HepG2 (cell line): ENCODE measurements around the gene B3GNT9. TPM values are rescaled to one million over a fixed set of nuclear protein-coding genes. Genes with fewer than 3 reads are reported as not detected.
A peak's percentile ranks its signal among the peaks of the same experiment; 100 is the strongest.

Experiments
- AGO2 ChIP-seq: fragments of 200-400 bp; formaldehyde crosslinking; optimal IDR thresholded peaks from 2 replicates; pipeline ENCODE3; 2017; ENCODE audit warnings: mild to moderate bottlenecking, low read depth, low read length, moderate library complexity
- ATF3 ChIP-seq: sonication (generic); formaldehyde crosslinking; IDR thresholded peaks from 2 replicates; pipeline ENCODE4 v1.4.0; 2020; ENCODE audit warnings: missing genetic modification reagents
- BORCS8-MEF2B ChIP-seq: sonication (generic); formaldehyde crosslinking; IDR thresholded peaks from 2 replicates; pipeline ENCODE4 v1.8.0; 2022; ENCODE audit warnings: mild to moderate bottlenecking, missing genetic modification reagents
- CBX1 ChIP-seq: IDR thresholded peaks from one replicate; pipeline ENCODE4 v1.6.1; 2016; ENCODE audit warnings: antibody characterized with exemption, low read depth
- CREB1 ChIP-seq, 2 experiments: fragments of 450-650 bp in 1 of 2; IDR thresholded peaks; 2 replicates each; pipeline ENCODE4 v1.6.1; 2016 to 2017; ENCODE audit warnings: control low read depth in 1 of 2, mild to moderate bottlenecking in 1 of 2, missing compliant biosample characterization in 1 of 2, missing genetic modification characterization in 1 of 2
- DR1 ChIP-seq: sonication (generic); formaldehyde crosslinking; IDR thresholded peaks from 2 replicates; pipeline ENCODE4 v1.8.0; 2021; ENCODE audit warnings: mild to moderate bottlenecking, missing genetic modification reagents, inconsistent platforms
- MXI1 ChIP-seq: IDR thresholded peaks from 3 replicates; pipeline ENCODE4 v1.6.1; 2012; ENCODE audit warnings: low read depth, low read length, inconsistent platforms, borderline replicate concordance
- NAIF1 ChIP-seq: sonication (generic); formaldehyde crosslinking; IDR thresholded peaks from 2 replicates; pipeline ENCODE4 v1.5.0; 2020; ENCODE audit warnings: mild to moderate bottlenecking, missing genetic modification reagents, borderline replicate concordance
- NCOA1 ChIP-seq: sonication (generic); formaldehyde crosslinking; IDR thresholded peaks from 2 replicates; pipeline ENCODE4 v1.9.0; 2021; ENCODE audit warnings: missing genetic modification reagents
- NCOA2 ChIP-seq: sonication (generic); formaldehyde crosslinking; IDR thresholded peaks from 2 replicates; pipeline ENCODE4 v1.8.0; 2022; ENCODE audit warnings: inconsistent platforms
- NFE2L1 ChIP-seq: sonication (generic); formaldehyde crosslinking; IDR thresholded peaks from 2 replicates; pipeline ENCODE4 v1.4.0; 2020; ENCODE audit warnings: missing genetic modification reagents, mild to moderate bottlenecking, borderline replicate concordance
- SIN3A ChIP-seq: IDR thresholded peaks from 2 replicates; pipeline ENCODE4 v1.6.1; 2011; ENCODE audit warnings: low read depth, mild to moderate bottlenecking, control low read depth, low read length, borderline replicate concordance
- SYNCRIP ChIP-seq: fragments of 200-400 bp; formaldehyde crosslinking; IDR thresholded peaks from 2 replicates; pipeline ENCODE4 v1.6.1; 2018; ENCODE audit warnings: mild to moderate bottlenecking, low read depth, low read length; ENCODE audit not compliant: insufficient read depth
- ZFP36 ChIP-seq: fragments of 150-350 bp; IDR thresholded peaks from 2 replicates; pipeline ENCODE4 v1.6.1; 2018; ENCODE audit warnings: borderline replicate concordance, low read length, low read depth; ENCODE audit not compliant: partially characterized antibody
- ZNF142 ChIP-seq: sonication (generic); formaldehyde crosslinking; IDR thresholded peaks from 2 replicates; pipeline ENCODE4 v1.4.0; 2020; ENCODE audit warnings: missing genetic modification reagents
- ZNF431 ChIP-seq: sonication (generic); formaldehyde crosslinking; IDR thresholded peaks from 2 replicates; pipeline ENCODE4 v1.9.0; 2022; ENCODE audit warnings: missing genetic modification reagents, low read depth, mild to moderate bottlenecking, borderline replicate concordance
- polyA plus RNA-seq, 8 experiments: library from polyadenylated mRNA; depleted of rRNA in 3 of 8; stranded (reverse) in 7 of 8; unstranded in 1 of 8; fragments of >200 nt; fragmentation: Illumina TruSeq in 4 of 8; extraction: Trizol in 4 of 8; gene quantifications; 2 replicates each; pipeline versions ENCODE4 v1.2.1 to v1.2.3, GENCODE V29; 2011 to 2016; ENCODE audit warnings: low read depth in 4 of 8, missing spikeins in 1 of 8, mixed read lengths in 1 of 8; ENCODE audit not compliant: insufficient read depth in 1 of 8
- total RNA-seq, 5 experiments: library from RNA; depleted of rRNA; stranded (reverse); fragments of >200 nt; fragmentation: Illumina TruSeq; extraction: Trizol; gene quantifications; 2 replicates each; pipeline ENCODE4 v1.2.3, GENCODE V29; 2016; ENCODE audit warnings: low read depth in 1 of 5
- TF ChIP-seq, protein P1 (sequence below): sonication (generic); formaldehyde crosslinking; IDR thresholded peaks from 2 replicates; pipeline ENCODE4 v1.4.0; 2020; ENCODE audit warnings: mild to moderate bottlenecking, missing genetic modification reagents
- TF ChIP-seq, protein P2 (sequence below): sonication (generic); formaldehyde crosslinking; IDR thresholded peaks from 2 replicates; pipeline ENCODE4 v1.5.0; 2020; ENCODE audit warnings: missing genetic modification reagents

B3GNT9 gene
- total and polyA plus RNA-seq, 2 of the 13 experiments (the other 11 are each of a cell fraction or from before 2014, with no cell fraction given), result 1.5 to 3.1 TPM

- TF ChIP-seq SYNCRIP (no peak), CREB1 (IDR thresholded peaks at IDR 0.05) (no peak), CREB1 (CRISPR knock-in tag; IDR thresholded peaks at IDR 0.05) (no peak), ZNF431 (CRISPR knock-in tag) (peak; percentile 20; the same call in 1 of the 2 replicates), AGO2 (no peak), ZNF142 (CRISPR knock-in tag) (peak; percentile 84; the same call in 1 of the 2 replicates), SIN3A (peak; percentile 98), BORCS8-MEF2B (CRISPR knock-in tag) (peak; percentile 98), ATF3 (CRISPR knock-in tag) (peak; percentile 77), NFE2L1 (CRISPR knock-in tag) (peak; percentile 73; the same call in 1 of the 2 replicates), NCOA2 (CRISPR knock-in tag) (peak; percentile 64; the same call in 1 of the 2 replicates), CBX1 (peak; percentile 89), ZFP36 (no peak), DR1 (CRISPR knock-in tag) (peak; percentile 75), NAIF1 (no peak), NCOA1 (CRISPR knock-in tag) (no peak), MXI1 (peak; percentile 99)
- TF ChIP-seq, protein P1, sequence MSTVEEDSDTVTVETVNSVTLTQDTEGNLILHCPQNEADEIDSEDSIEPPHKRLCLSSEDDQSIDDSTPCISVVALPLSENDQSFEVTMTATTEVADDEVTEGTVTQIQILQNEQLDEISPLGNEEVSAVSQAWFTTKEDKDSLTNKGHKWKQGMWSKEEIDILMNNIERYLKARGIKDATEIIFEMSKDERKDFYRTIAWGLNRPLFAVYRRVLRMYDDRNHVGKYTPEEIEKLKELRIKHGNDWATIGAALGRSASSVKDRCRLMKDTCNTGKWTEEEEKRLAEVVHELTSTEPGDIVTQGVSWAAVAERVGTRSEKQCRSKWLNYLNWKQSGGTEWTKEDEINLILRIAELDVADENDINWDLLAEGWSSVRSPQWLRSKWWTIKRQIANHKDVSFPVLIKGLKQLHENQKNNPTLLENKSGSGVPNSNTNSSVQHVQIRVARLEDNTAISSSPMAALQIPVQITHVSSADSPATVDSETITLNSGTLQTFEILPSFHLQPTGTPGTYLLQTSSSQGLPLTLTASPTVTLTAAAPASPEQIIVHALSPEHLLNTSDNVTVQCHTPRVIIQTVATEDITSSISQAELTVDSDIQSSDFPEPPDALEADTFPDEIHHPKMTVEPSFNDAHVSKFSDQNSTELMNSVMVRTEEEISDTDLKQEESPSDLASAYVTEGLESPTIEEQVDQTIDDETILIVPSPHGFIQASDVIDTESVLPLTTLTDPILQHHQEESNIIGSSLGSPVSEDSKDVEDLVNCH (CRISPR knock-in tag), result no peak
- TF ChIP-seq, protein P2, sequence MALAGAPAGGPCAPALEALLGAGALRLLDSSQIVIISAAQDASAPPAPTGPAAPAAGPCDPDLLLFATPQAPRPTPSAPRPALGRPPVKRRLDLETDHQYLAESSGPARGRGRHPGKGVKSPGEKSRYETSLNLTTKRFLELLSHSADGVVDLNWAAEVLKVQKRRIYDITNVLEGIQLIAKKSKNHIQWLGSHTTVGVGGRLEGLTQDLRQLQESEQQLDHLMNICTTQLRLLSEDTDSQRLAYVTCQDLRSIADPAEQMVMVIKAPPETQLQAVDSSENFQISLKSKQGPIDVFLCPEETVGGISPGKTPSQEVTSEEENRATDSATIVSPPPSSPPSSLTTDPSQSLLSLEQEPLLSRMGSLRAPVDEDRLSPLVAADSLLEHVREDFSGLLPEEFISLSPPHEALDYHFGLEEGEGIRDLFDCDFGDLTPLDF (CRISPR knock-in tag), result 0 out of 2 replicates have a peak, but pooled peaks have one; percentile 48
Observed at GRCh38 chr16:67184995-67185650, 34.3 kb upstream of the B3GNT9 start (continued).
